Brain microvascular endothelial cell (primary cell): Measurements from ENCODE around the gene PRDM5.

Experiments
- DNase-seq: peaks from one replicate; pipeline ENCODE4 v3.0.0-alpha.2; 2020
- H3K27ac ChIP-seq: fragments of 250-450 bp; sonication (Bioruptor Pico); 2 replicates; pipeline ENCODE4 v1.5.1; 2020; ENCODE audit warnings: mild to moderate bottlenecking, moderate library complexity
- H3K27me3 ChIP-seq: fragments of 250-450 bp; sonication (Bioruptor Pico); replicated peaks from 2 replicates; pipeline ENCODE4 v1.5.1; 2020; ENCODE audit warnings: mild to moderate bottlenecking
- H3K36me3 ChIP-seq: fragments of 250-450 bp; sonication (Bioruptor Pico); replicated peaks from 2 replicates; pipeline ENCODE4 v1.5.1; 2020; ENCODE audit warnings: mild to moderate bottlenecking
- H3K4me3 ChIP-seq: 2 replicates; pipeline ENCODE4 v1.5.1; 2011; ENCODE audit warnings: low read depth, mild to moderate bottlenecking, control low read depth, low read length, moderate library complexity
- CTCF ChIP-seq: IDR thresholded peaks from 2 replicates; pipeline ENCODE4 v1.5.1; 2011; ENCODE audit warnings: low read depth, mild to moderate bottlenecking, moderate library complexity, low read length, control low read depth, inconsistent platforms; ENCODE audit errors: missing control alignments
- in situ Hi-C: cut with HindIII; loops from 2 replicates; pipeline ENCODE4 v1.10.0; 2017; ENCODE audit warnings: low sequenced_read_pairs, low pct_ligation_motif_present

PRDM5 gene

GRCh38 chr4:120814886-120815285 is 107.6 kb downstream of the PRDM5 start:
- Histone ChIP-seq H3K4me3 (no peak overlapping the region), H3K36me3 (no peaks in the 10 kb centered on the region), H3K27ac (no peak overlapping the region), H3K27me3 (no peaks in the 10 kb centered on the region)
- TF ChIP-seq CTCF: no peak
- DNase-seq: no peak
- in situ Hi-C loops: no loop called here

GRCh38 chr4:120812216-120812615 is 110.3 kb downstream of the PRDM5 start:
- in situ Hi-C loops: no loop called here
- Histone ChIP-seq H3K4me3 (no peak overlapping the region), H3K27me3 (no peaks in the 10 kb centered on the region), H3K36me3 (no peaks in the 10 kb centered on the region), H3K27ac (no peak overlapping the region)
- no peak for DNase-seq
- no peak for TF ChIP-seq CTCF

- Histone ChIP-seq H3K27me3 (no peaks in the 10 kb centered on the region), H3K4me3 (no peak overlapping the region), H3K27ac (no peak overlapping the region), H3K36me3 (no peaks in the 10 kb centered on the region)
- in situ Hi-C loops: no loop called here
- peak; percentile 28 for TF ChIP-seq CTCF
- DNase-seq: no peak
These were observed 113.0 kb downstream of the PRDM5 start for GRCh38 chr4:120809518-120809917.

- in situ Hi-C loops: no loop called here
- DNase-seq: no peak
- no peaks in the 10 kb centered on the region for H3K36me3 ChIP-seq
- TF ChIP-seq CTCF: no peak
- no peak overlapping the region for H3K27ac ChIP-seq
- H3K27me3 ChIP-seq: no peaks in the 10 kb centered on the region
- no peak overlapping the region for H3K4me3 ChIP-seq
These were observed 113.9 kb downstream of the PRDM5 start for GRCh38 chr4:120808475-120809141.

GRCh38 chr4:120801137-120801758 is 121.3 kb downstream of the PRDM5 start:
- in situ Hi-C loops: no loop called here
- Histone ChIP-seq H3K27me3 (no peaks in the 10 kb centered on the region), H3K27ac (no peak overlapping the region), H3K36me3 (no peaks in the 10 kb centered on the region), H3K4me3 (no peak overlapping the region)
- DNase-seq: peak; percentile 32
- no peak for TF ChIP-seq CTCF
